ENCODE results near the gene ADAP1.
A peak's percentile ranks its signal among the peaks of the same experiment; 100 is the strongest.
"Not testable (repeated sequence)": the region's sequence is repeated elsewhere in the genome, so short reads cannot be mapped to it uniquely, and the experiment has no call there.

Gene ADAP1

GRCh38 chr7:964401-965231 is 10.1 kb upstream of the ADAP1 start:
- Histone ChIP-seq H3K9me3 (ENCODE audit: control insufficient read depth, low read length) (no peaks in the 10 kb centered on the region), H3K79me2 (peaks cover 36% of the 10 kb centered on the region), H3K4me3 (ENCODE audit: low read depth, low read length) (no peak overlapping the region), H3K36me3 (ENCODE audit: control insufficient read depth, insufficient read depth, low read length) (no peaks in the 10 kb centered on the region), H3K27me3 (ENCODE audit: control insufficient read depth, insufficient read depth, low read length) (no peaks in the 10 kb centered on the region), H3K4me2 (ENCODE audit: low read length) (no peak overlapping the region), H3K4me1 (peaks cover 24% of the 10 kb centered on the region), H3K27ac (no peak overlapping the region), H3K9ac (no peak overlapping the region), H2AFZ (no peak overlapping the region)
- TF ChIP-seq, protein P1, sequence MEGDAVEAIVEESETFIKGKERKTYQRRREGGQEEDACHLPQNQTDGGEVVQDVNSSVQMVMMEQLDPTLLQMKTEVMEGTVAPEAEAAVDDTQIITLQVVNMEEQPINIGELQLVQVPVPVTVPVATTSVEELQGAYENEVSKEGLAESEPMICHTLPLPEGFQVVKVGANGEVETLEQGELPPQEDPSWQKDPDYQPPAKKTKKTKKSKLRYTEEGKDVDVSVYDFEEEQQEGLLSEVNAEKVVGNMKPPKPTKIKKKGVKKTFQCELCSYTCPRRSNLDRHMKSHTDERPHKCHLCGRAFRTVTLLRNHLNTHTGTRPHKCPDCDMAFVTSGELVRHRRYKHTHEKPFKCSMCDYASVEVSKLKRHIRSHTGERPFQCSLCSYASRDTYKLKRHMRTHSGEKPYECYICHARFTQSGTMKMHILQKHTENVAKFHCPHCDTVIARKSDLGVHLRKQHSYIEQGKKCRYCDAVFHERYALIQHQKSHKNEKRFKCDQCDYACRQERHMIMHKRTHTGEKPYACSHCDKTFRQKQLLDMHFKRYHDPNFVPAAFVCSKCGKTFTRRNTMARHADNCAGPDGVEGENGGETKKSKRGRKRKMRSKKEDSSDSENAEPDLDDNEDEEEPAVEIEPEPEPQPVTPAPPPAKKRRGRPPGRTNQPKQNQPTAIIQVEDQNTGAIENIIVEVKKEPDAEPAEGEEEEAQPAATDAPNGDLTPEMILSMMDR (IDR thresholded peaks at IDR 0.05): no peak

DNA sequence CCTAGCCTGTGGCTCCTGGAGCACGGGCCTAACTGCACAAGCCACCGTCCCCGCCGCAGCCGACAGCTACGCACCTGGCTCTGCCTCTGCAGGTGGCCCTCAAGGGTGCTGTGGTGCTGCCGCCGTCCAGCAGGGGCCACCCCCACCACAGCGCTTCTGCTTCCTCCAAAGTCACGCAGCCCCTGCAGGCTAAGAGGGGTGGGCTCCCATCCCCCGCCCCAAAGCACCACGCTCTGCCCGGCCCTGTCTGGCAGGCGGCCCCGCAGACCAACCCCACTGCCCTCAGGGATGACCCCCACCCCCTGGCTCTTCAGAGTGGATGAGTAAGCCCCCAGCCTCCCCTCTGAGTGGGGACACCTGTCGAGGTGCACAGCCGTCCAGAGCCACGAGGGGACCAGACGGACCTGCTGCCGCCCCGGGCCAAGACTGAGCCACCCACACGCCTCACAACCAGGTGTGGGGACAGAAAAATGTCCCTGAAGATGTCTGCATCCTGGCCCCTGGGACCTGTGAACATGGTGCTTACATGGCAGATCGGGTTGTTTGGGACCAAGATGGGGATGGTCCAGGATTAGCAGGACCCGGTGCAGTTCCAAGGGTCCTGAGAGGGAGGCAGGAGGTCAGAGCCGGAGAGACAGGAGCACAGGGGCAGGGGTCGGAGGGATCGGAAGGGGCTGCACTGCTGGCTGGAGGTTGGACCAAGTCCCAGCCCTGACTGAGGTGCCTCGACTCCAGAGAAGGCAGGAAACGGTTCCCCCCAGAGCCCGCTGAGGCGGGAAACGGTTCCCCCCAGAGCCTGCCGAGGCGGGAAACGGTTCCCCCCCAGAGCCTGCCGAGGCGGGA is 9.0 kb upstream of the ADAP1 start:
- no peak overlapping the region for H3K4me2 ChIP-seq (ENCODE audit: low read length)
- H3K27me3 ChIP-seq (ENCODE audit: control insufficient read depth, insufficient read depth, low read length): no peaks in the 10 kb centered on the region
- TF ChIP-seq, protein P1 (IDR thresholded peaks at IDR 0.05): no peak
- H2AFZ ChIP-seq: no peak overlapping the region
- no peaks in the 10 kb centered on the region for H3K9me3 ChIP-seq (ENCODE audit: control insufficient read depth, low read length)
- no peaks in the 10 kb centered on the region for H3K36me3 ChIP-seq (ENCODE audit: control insufficient read depth, insufficient read depth, low read length)
- H3K4me1 ChIP-seq: peaks cover 21% of the 10 kb centered on the region
- no peak overlapping the region for H3K9ac ChIP-seq
- H3K4me3 ChIP-seq (ENCODE audit: low read depth, low read length): no peak overlapping the region
- no peak overlapping the region for H3K27ac ChIP-seq
- peaks cover 29% of the 10 kb centered on the region for H3K79me2 ChIP-seq

- Histone ChIP-seq H3K27me3 (ENCODE audit: control insufficient read depth, insufficient read depth, low read length) (no peaks in the 10 kb centered on the region), H3K4me3 (ENCODE audit: low read depth, low read length) (no peak overlapping the region), H3K79me2 (peaks cover 25% of the 10 kb centered on the region), H3K27ac (no peak overlapping the region), H3K36me3 (ENCODE audit: control insufficient read depth, insufficient read depth, low read length) (no peaks in the 10 kb centered on the region), H3K4me2 (ENCODE audit: low read length) (no peak overlapping the region), H3K4me1 (peaks cover 21% of the 10 kb centered on the region), H3K9ac (no peak overlapping the region), H3K9me3 (ENCODE audit: control insufficient read depth, low read length) (no peaks in the 10 kb centered on the region), H2AFZ (no peak overlapping the region)
- TF ChIP-seq, protein P1 (IDR thresholded peaks at IDR 0.05): no peak
Observed at GRCh38 chr7:962401-963081, 8.1 kb upstream of the ADAP1 start.

DNA sequence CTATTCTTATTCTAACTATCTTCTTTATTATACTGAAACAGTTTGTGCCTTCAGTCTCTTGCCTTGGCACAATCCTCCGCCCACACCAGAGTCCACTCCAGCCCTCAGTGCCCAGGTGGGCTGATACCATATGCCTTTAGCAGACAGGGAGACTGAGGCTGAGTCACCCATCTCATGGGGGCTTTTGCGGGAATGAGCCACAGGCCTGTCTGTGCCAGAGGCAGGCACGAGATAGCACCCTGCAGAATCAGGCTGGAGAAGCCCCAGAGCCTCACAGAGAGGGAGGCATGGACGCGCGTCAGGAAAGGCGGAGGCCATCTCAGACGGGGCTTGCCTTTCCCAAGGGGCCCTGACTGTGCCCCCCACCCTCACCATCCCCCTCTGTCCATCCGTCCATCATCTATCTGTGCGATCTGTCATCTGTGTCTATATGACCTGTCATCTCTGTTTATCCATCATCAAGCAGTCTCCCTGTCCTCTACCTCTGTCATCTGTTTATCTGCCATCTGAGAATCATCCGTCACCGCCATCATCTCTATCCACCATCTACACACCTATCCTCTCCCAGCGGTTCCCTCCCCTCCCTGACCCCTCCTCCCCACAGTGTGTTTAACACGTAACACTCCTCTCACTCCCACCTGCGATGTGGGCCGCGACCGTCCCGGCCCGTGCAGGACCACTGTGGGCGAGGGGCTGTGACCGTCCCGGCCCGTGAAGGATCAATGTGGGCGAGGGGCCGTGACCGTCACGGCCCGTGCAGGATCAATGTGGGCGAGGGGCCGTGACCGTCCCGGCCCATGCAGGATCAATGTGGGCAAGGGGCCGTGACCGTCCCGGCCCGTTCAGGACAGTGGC is 7.3 kb upstream of the ADAP1 start:
- Histone ChIP-seq H3K4me1 (peaks cover 21% of the 10 kb centered on the region), H3K27me3 (ENCODE audit: control insufficient read depth, insufficient read depth, low read length) (no peaks in the 10 kb centered on the region), H3K4me2 (ENCODE audit: low read length) (no peak overlapping the region), H2AFZ (peak overlapping the region; percentile 16), H3K9ac (no peak overlapping the region), H3K79me2 (peaks cover 22% of the 10 kb centered on the region), H3K27ac (peak overlapping the region; percentile 78), H3K4me3 (ENCODE audit: low read depth, low read length) (no peak overlapping the region), H3K9me3 (ENCODE audit: control insufficient read depth, low read length) (no peaks in the 10 kb centered on the region), H3K36me3 (ENCODE audit: control insufficient read depth, insufficient read depth, low read length) (no peaks in the 10 kb centered on the region)
- TF ChIP-seq, protein P1 (IDR thresholded peaks at IDR 0.05): no peak

- not testable (repeated sequence) for H3K36me3 ChIP-seq (ENCODE audit: control insufficient read depth, insufficient read depth, low read length); H3K9me3 ChIP-seq (ENCODE audit: control insufficient read depth, low read length); H3K4me3 ChIP-seq (ENCODE audit: low read depth, low read length); H3K27me3 ChIP-seq (ENCODE audit: control insufficient read depth, insufficient read depth, low read length); H3K9ac ChIP-seq
- Histone ChIP-seq H3K27ac (peak overlapping the region; percentile 78), H3K4me2 (ENCODE audit: low read length) (peak overlapping the region; percentile 20), H3K79me2 (peaks cover 22% of the 10 kb centered on the region), H2AFZ (peak overlapping the region; percentile 16), H3K4me1 (peaks cover 21% of the 10 kb centered on the region)
Observed at GRCh38 chr7:960972-961371, 6.5 kb upstream of the ADAP1 start.

Measured in parathyroid adenoma (tissue), 2 donors.